GM23248 (cell line): ENCODE data around the gene VNN1. TPM values are rescaled to one million over a fixed set of nuclear protein-coding genes. Genes with fewer than 3 reads are reported as not detected.
"Not testable (repeated sequence)": the region's sequence is repeated elsewhere in the genome, so short reads cannot be mapped to it uniquely, and the experiment has no call there.

ENCODE experiments used
- DNase-seq: peaks from one replicate; pipeline ENCODE4 v3.0.0-alpha.2; 2015
- H2AFZ ChIP-seq: fragments of 200-600 bp; sonication (generic); 2 replicates; pipeline ENCODE4 v1.6.1; 2016; ENCODE audit warnings: antibody characterized with exemption
- H3F3A ChIP-seq: fragments of 200-600 bp; sonication (generic); 2 replicates; pipeline ENCODE4 v1.6.1; 2016; ENCODE audit warnings: mild to moderate bottlenecking, antibody characterized with exemption, mixed run types; ENCODE audit not compliant: insufficient read depth
- H3K27ac ChIP-seq: fragments of 200-600 bp; sonication (generic); 2 replicates; pipeline ENCODE4 v1.5.1; 2016; ENCODE audit warnings: mild to moderate bottlenecking
- H3K27me3 ChIP-seq: fragments of 200-600 bp; sonication (generic); replicated peaks from 2 replicates; pipeline ENCODE4 v1.6.1; 2016; ENCODE audit warnings: mild to moderate bottlenecking; ENCODE audit not compliant: insufficient read depth
- H3K36me3 ChIP-seq: fragments of 200-600 bp; sonication (generic); 2 replicates; pipeline ENCODE4 v1.6.1; 2016; ENCODE audit warnings: low read depth, mild to moderate bottlenecking
- H3K4me1 ChIP-seq: fragments of 200-600 bp; sonication (generic); 2 replicates; pipeline ENCODE4 v1.6.1; 2016; ENCODE audit warnings: mild to moderate bottlenecking; ENCODE audit not compliant: insufficient read depth
- H3K4me2 ChIP-seq: fragments of 200-600 bp; sonication (generic); one replicate; pipeline ENCODE4 v1.6.1; 2016; ENCODE audit warnings: mild to moderate bottlenecking; ENCODE audit not compliant: unreplicated experiment
- H3K4me3 ChIP-seq: fragments of 200-600 bp; sonication (generic); 2 replicates; pipeline ENCODE4 v1.5.1; 2016; ENCODE audit warnings: mild to moderate bottlenecking
- H3K79me2 ChIP-seq: fragments of 200-600 bp; sonication (generic); 2 replicates; pipeline ENCODE4 v1.6.1; 2016; ENCODE audit warnings: mild to moderate bottlenecking; ENCODE audit not compliant: insufficient read depth
- H3K9ac ChIP-seq: fragments of 200-600 bp; sonication (generic); 2 replicates; pipeline ENCODE4 v1.6.1; 2016; ENCODE audit warnings: mild to moderate bottlenecking
- H3K9me2 ChIP-seq: fragments of 200-600 bp; sonication (generic); 2 replicates; pipeline ENCODE4 v1.6.1; 2016; ENCODE audit warnings: mixed run types, mild to moderate bottlenecking, moderate library complexity; ENCODE audit not compliant: insufficient read depth
- H3K9me3 ChIP-seq: fragments of 200-600 bp; sonication (generic); one replicate; pipeline ENCODE4 v1.6.1; 2017; ENCODE audit warnings: low read depth
- H4K20me1 ChIP-seq: fragments of 200-600 bp; sonication (generic); 2 replicates; pipeline ENCODE4 v1.6.0; 2016; ENCODE audit not compliant: insufficient read depth
- EZH2 ChIP-seq: fragments of 200-600 bp; sonication (generic); IDR thresholded peaks from 2 replicates; pipeline ENCODE4 v1.6.1; 2018; ENCODE audit warnings: antibody characterized with exemption, mild to moderate bottlenecking; ENCODE audit not compliant: insufficient read depth, poor library complexity, severe bottlenecking
- EZH2phosphoT487 ChIP-seq: fragments of 200-600 bp; sonication (generic); IDR thresholded peaks from 2 replicates; pipeline ENCODE4 v1.6.1; 2018; ENCODE audit warnings: antibody characterized with exemption, moderate library complexity, mild to moderate bottlenecking, low read depth; ENCODE audit not compliant: insufficient read depth
- whole genome bisulfite sequencing, 2 experiments: methylation state at CpG; one replicate each; pipeline ENCODE4 v1.1.6; 2015 to 2017; ENCODE audit warnings: low lambda C conversion rate in 2 of 2, low coverage in 1 of 2; ENCODE audit errors: missing lambda C conversion rate in 2 of 2; 5-methylcytosine and 5-hydroxymethylcytosine counted together
- in situ Hi-C: fragments of 300-500 bp; cut with MboI; formaldehyde crosslinking; loops from 2 replicates; pipeline ENCODE4 v1.15.0; 2020
- polyA plus RNA-seq: library from polyadenylated mRNA; unstranded; fragments of >200 nt; fragmentation: Nextera tagmentation; extraction: Ambion mirVana; gene quantifications from 2 replicates; pipeline ENCODE4 v1.2.1, GENCODE V29; 2016
- total RNA-seq: library from RNA; depleted of rRNA; stranded (reverse); fragments of >200 nt; shearing (Covaris generic); gene quantifications from 2 replicates; pipeline ENCODE4 v1.2.3, GENCODE V29; 2014

VNN1 gene
- total and polyA plus RNA-seq, 2 experiments from 2014 or later = 0.61 to 0.86 TPM

DNA sequence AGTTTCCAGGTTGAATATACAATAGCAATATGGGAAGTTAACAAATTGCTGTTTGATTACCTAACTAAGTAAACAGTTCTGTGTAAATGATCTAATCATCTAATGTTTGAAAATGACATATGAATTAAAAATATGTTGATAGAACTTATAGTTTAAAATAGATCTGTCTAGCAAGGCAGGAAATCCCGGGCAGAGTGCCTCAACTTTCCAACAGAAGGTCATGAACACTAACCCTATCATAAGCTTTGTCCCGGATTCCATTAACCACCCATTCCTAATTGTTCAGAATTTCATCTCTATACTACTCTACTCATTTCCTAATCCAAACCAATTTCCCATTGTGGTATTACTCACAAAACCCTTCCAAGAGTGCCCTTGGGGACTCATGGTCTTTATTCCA, 65.0 kb downstream of the VNN1 start:
- peaks cover 1% of the 10 kb centered on the region for H3K27me3 ChIP-seq
- in situ Hi-C loops = no loop called here
- no peaks in the 10 kb centered on the region for H3K36me3 ChIP-seq
- no peaks in the 10 kb centered on the region for H3K79me2 ChIP-seq
- H3F3A ChIP-seq = no peaks in the 10 kb centered on the region
- 70 to 73% methylated on average over 2 of the region's 2 CpGs for WGBS, 2 experiments
- no peak overlapping the region for H3K27ac ChIP-seq
- H3K4me3 ChIP-seq = no peak overlapping the region
- no peaks in the 10 kb centered on the region for H3K9me2 ChIP-seq
- TF ChIP-seq EZH2 = no peak
- TF ChIP-seq EZH2phosphoT487 = no peak
- H2AFZ ChIP-seq = no peak overlapping the region
- H4K20me1 ChIP-seq = no peaks in the 10 kb centered on the region
- no peak overlapping the region for H3K4me2 ChIP-seq
- DNase-seq = no peak
- H3K4me1 ChIP-seq = no peaks in the 10 kb centered on the region
- H3K9ac ChIP-seq = no peak overlapping the region
- H3K9me3 ChIP-seq = no peaks in the 10 kb centered on the region

GRCh38 chr6:132648356-132648755, 65.5 kb downstream of the VNN1 start:
- peak; percentile 57 for DNase-seq
- no peak for TF ChIP-seq EZH2
- TF ChIP-seq EZH2phosphoT487 = no peak
- Histone ChIP-seq H3K79me2 (no peaks in the 10 kb centered on the region), H4K20me1 (no peaks in the 10 kb centered on the region), H3K27ac (no peak overlapping the region), H3K9me2 (no peaks in the 10 kb centered on the region), H3K9ac (no peak overlapping the region), H3K4me2 (no peak overlapping the region), H3K9me3 (no peaks in the 10 kb centered on the region), H3F3A (no peaks in the 10 kb centered on the region), H3K36me3 (no peaks in the 10 kb centered on the region), H2AFZ (no peak overlapping the region; the same call in 1 of the 2 replicates), H3K27me3 (no peaks in the 10 kb centered on the region), H3K4me3 (no peak overlapping the region), H3K4me1 (no peaks in the 10 kb centered on the region)
- in situ Hi-C loops = no loop called here
- 55 to 57% methylated on average over 2 of the region's 2 CpGs for WGBS, 2 experiments

GRCh38 chr6:132643547-132643946, 70.3 kb downstream of the VNN1 start:
- Histone ChIP-seq H4K20me1 (no peaks in the 10 kb centered on the region), H3K36me3 (no peaks in the 10 kb centered on the region), H3K4me1 (no peaks in the 10 kb centered on the region), H3K9me3 (no peaks in the 10 kb centered on the region), H3K79me2 (no peaks in the 10 kb centered on the region), H3K27me3 (peaks cover 13% of the 10 kb centered on the region), H2AFZ (no peak overlapping the region), H3K4me3 (no peak overlapping the region), H3F3A (no peaks in the 10 kb centered on the region), H3K27ac (no peak overlapping the region), H3K4me2 (no peak overlapping the region), H3K9ac (no peak overlapping the region), H3K9me2 (no peaks in the 10 kb centered on the region)
- in situ Hi-C loops = no loop called here
- DNase-seq = no peak
- TF ChIP-seq EZH2 (no peak), EZH2phosphoT487 (no peak)
- WGBS, 2 experiments = 43 to 47% methylated on average over 3 of the region's 3 CpGs

- H3K4me2 ChIP-seq, H3K36me3 ChIP-seq, H3K4me3 ChIP-seq, H3F3A ChIP-seq, H3K4me1 ChIP-seq, H4K20me1 ChIP-seq, H3K27ac ChIP-seq, H3K79me2 ChIP-seq, H3K9me2 ChIP-seq, H2AFZ ChIP-seq, DNase-seq, H3K9me3 ChIP-seq, H3K9ac ChIP-seq, in situ Hi-C loops: not testable (repeated sequence)
- WGBS, 2 experiments = 28 to 33% methylated on average over 1 of the region's 1 CpG
- peaks cover 18% of the 10 kb centered on the region for H3K27me3 ChIP-seq
These were observed 76.7 kb downstream of the VNN1 start for GRCh38 chr6:132637135-132637534.

DNA sequence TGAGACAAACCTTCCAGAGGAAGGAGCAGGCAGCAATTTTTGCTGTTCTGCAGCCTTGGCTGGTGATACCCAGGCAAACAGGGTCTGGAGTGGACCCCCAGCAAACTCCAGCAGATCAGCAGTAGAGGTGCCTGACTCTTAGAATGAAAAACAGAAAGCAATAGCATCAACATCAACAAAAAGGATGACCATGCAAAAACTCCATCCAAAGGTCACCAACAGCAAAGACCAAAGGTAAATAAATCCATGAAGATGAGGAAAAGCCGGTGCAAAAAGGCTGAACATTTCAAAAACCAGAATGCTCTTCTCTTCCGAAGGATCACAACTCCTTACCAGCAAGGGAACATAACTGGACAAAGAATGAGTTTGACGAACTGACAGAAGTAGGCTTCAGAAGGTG, 77.9 kb downstream of the VNN1 start:
- H3K27ac ChIP-seq, in situ Hi-C loops, H2AFZ ChIP-seq, H3K9me2 ChIP-seq, DNase-seq, H3K79me2 ChIP-seq, H3K4me2 ChIP-seq, H3K9me3 ChIP-seq, H3K4me3 ChIP-seq, H3K36me3 ChIP-seq, H3K9ac ChIP-seq, H3F3A ChIP-seq, H3K4me1 ChIP-seq, H4K20me1 ChIP-seq: not testable (repeated sequence)
- peaks cover 28% of the 10 kb centered on the region; the same call in 1 of the 2 replicates for H3K27me3 ChIP-seq
- 45 to 52% methylated on average over 3 of the region's 3 CpGs for WGBS, 2 experiments

GRCh38 chr6:132635288-132635687, 78.6 kb downstream of the VNN1 start:
- H3K27ac ChIP-seq, in situ Hi-C loops, H3K79me2 ChIP-seq, H3K4me1 ChIP-seq, H3F3A ChIP-seq, H3K9me3 ChIP-seq, H3K4me2 ChIP-seq, H2AFZ ChIP-seq, H3K9me2 ChIP-seq, H3K9ac ChIP-seq, H3K36me3 ChIP-seq, H4K20me1 ChIP-seq, H3K4me3 ChIP-seq, DNase-seq: not testable (repeated sequence)
- H3K27me3 ChIP-seq = peaks cover 34% of the 10 kb centered on the region; the same call in 1 of the 2 replicates
- WGBS, 2 experiments = 0 to 19% methylated on average over 3 of the region's 3 CpGs
